NB4 (cell line): ENCODE results near the gene OBSCN.

Experiments used
- CTCF ChIP-seq: IDR thresholded peaks from one replicate; pipeline ENCODE4 v1.5.1; 2012; ENCODE audit warnings: low read depth, low read length
- POLR2A ChIP-seq: IDR thresholded peaks from 2 replicates; pipeline ENCODE4 v1.6.1; 2011; ENCODE audit warnings: mild to moderate bottlenecking; ENCODE audit not compliant: insufficient read length; ENCODE audit errors: extremely low read depth

- TF ChIP-seq CTCF (no peak), POLR2A (no peak)
Observed at GRCh38 chr1:228292609-228292911, 84.7 kb downstream of the OBSCN start.
